ENCODE results near the gene CWF19L2.
"Not testable (repeated sequence)": the region's sequence is repeated elsewhere in the genome, so short reads cannot be mapped to it uniquely, and the experiment has no call there.

Gene CWF19L2

DNA sequence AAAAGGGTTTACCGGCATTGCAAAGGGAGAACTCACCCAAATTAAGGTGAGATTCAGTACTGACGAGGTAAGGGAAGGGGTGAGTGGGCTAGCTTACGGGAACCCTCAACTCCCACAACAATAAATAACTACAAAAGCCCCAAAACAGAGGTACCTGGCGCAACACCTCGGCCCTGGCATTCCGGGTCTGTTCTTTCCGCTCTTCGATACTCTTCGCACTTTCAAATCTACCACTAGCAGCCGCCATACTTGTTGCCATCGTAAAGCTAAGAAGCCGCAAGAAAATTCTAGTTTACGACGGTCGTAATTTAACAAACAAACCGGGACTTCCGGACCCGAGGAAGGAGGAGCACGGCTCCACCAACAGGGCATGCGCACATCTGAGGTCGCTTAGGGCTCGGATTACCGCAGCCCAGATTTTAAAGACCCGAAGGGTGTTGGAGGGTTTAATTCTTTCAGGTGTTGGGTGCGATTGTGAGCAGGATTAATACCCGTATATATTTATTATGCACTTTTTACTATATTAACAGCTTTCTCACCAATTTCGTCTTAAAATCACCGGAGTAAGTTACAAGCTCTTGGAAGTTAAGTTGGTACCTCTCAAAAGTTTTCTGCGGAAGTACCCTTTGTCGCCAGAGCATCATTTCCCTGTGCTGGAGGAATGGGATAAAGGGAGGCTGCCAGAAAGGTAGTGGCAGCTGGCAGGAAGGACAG is at the start of gene CWF19L2:
Gene CWF19L2 (minus strand): TSS at position 268 of the 714 bp plus-strand sequence. CDS start 9 bp downstream, at position 259.
- DNase-seq, result peak; percentile 95

DNA sequence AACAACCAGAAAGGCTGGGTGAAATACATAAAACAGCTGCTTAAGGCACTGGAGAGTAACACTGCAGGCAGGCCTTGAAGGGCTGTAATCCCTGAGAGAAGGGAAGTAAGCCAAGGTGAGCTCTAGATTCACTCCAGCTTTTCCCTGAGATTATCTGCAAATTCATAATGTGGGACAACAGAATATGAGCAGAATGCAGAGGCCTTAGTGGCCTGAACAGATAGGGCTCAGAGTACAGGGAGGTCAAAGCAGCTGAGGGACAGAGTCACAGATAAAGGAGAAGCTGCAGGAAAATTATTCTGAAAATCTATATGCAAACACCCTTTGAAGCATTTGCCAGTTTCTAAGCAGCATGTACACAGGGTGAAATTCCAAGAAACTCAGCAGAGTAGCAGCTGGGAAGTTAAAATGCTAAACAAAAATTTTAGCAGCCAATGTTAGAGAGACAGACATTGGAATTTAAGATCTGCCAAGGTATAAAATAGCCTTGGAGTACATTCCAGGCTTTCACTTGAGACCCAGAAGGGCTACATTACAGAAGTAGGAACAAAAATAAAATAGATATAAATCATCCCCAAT is 48.1 kb upstream of the CWF19L2 start:
- no peak for DNase-seq

DNA sequence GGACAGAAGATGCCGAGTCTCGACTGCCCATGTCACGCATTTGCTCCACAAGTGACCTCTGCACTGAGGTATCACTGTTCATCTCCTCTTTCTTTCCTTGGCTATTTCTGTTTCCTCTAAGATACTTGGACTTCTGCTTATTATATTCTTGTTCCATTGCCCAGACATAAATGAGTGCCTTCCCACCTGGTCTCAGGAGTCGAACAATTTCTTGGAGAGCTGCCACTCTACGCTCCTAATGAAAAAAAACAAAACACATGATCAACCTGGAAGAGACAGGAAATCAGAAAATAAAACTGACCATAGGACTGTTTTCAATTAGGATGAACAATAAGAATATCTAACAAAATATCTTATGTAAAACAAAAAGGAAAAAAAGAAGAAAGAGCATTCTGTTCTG is 47.4 kb upstream of the CWF19L2 start:
- no peak for DNase-seq

DNA sequence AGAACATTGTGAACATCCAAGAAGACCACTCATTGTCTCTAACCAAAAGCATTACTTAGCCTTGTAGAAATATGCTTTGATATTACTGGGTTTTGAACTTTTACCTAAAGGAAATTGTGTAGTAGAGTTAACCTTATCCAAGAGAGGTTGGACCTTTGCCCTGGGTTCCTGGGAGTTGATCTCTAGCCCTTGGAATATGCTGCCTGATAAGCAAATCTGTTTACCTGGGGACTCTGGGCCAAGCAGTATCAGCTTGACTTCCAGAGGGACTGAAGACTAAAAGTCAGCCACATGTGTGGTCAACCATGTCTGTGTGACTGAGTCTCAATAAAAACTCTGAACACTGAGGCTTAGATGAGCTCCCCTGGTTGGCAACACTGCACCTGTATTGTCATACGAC is 44.1 kb upstream of the CWF19L2 start:
- no peak for DNase-seq

DNA sequence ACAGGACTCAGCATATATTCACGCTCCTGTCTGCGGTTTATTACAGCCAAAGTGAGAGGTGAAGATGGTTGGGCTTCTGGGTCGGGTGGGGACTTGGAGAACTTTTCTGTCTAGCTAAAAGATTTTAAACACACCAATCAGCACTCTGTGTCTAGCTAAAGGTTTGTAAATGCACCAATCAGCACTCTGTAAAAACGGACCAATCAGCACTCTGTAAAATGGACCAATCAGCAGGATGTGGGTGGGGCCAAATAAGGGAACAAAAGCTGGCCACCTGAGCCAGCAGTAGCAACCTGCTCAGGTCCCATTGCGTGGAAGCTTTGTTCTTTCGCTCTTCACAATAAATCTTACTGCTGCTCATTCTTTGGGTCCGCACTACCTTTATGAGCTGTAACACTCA is 39.7 kb upstream of the CWF19L2 start:
- DNase-seq, result not testable (repeated sequence)

DNA sequence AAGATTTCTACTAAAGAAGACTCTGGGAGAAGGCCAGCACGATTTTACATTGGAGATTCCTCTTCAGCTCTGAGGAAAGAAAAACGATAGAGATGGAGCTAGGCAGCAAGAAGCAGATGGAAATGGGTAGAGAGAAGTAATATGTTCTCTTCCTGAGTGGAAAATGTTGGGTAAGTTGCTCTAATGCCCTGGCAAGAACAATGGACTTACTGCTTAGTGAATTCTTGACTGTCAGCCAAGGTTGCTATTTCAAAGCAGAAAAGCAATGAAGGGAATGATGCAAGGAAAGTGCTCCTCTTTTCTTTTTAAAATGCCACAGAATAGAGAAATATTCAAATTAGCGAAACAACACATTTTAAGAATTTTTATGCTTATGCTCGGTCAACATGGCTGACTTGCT is 38.4 kb upstream of the CWF19L2 start:
- no peak for DNase-seq

DNA sequence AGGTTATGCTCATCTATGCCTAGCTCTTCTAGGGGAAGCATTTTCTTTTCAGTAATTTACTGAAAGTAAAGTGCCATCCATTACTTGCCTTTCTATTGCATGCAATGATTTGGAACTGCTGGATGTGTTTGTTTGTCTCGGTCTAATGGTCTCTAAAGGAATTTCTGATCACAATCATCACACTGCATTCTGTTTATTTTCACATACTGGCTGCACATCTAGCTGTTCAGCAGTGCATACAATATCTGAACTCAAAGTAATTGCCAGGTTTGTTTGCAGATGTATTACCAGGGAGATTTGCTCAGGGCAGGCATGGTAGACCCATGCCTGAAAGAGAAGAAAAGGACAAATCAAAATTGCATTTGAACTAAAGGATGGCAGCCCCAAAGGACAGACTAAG is 36.4 kb upstream of the CWF19L2 start:
- no peak for DNase-seq

DNA sequence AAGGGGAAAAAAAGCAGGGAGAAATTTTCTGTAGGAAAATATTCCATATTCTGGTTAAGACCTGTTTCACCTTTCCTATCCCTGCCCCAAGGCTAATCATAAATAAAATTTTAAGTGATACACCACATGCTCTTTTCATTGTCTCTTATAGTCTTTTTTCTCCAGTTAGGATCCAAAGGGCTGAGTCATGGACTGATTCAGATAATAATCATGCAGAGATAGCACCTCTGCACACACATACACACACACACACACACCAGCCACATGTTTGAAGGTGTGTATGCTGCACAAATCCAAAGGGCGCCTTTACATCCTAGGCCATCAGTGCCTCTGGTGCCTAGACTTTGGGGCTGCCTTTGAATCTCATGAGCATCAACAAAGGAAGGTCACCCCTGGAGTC is 35.5 kb upstream of the CWF19L2 start:
- no peak for DNase-seq

DNA sequence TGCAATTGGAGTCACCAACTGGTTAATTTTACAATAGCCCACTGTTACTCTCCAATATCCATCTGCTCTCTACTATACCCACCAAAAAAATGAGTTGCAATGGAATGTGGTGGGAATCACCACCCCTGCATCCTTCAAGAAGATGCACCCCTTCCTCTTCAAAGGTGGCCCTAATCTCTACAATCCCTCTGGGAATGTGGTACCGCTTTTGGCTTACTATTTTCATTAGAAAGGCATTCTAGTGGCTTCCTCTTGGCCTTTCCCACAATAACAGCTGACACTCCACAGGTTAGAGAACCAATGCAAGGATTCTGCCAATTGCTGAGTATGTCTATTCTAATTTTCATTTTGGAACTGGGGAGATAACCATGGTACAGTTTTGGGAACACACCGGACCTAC is 33.2 kb upstream of the CWF19L2 start:
- DNase-seq, result no peak

DNA sequence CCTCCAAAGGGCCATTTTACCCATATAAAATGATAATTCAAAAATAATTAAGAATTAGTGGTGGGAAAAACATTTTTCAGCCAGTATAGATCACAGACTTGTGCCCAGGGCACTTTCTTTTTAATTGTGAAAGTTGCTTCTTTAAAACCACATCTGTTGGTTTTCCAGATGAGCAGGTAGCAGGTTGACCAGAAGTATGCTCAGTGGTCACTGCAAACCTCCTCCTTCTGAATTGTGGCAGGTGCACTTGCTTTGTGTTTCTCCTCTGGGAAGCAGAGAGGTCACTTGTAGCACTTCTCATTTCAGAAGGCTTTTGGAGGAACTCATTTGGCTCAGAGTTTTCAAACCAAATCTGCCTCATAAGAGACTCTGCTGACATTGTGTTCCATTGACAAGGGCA is 24.6 kb upstream of the CWF19L2 start:
- DNase-seq, result no peak

DNA sequence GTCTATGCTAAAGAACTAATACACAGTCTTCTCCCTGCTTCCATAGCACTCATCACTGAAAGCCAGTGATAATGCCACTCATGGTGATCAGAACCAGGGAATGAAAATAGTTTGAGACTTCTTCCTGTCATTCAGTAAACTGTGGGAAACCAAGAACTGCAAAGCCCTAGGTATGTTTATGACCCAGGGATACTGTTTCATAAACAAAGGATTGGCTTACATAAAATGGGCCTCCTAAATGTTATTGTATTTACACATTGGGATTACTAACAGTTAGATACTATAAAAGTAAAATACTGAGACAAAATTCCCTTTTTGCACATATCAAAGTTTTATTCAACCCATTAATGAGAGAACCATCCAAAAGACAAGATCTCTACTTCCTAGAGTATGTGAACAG is 21.3 kb upstream of the CWF19L2 start:
- no peak for DNase-seq

DNA sequence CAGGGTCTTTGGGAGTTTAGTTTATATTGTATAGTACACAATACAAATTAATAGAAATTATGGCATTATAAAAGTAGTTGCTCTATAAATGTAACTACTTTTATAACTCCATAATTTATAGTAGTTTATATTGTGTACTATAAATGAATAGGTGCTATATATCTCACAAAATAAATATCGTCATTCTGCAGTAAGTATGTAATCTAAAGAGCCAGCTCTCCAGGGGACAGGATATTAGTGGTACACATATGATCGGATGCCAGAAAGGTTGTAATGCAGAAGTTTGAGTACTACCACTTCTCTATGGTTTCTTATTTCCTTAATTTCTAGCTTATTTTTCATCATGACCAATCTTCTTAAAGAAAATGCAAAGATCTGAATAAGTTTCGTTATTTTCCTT is 20.2 kb upstream of the CWF19L2 start:
- DNase-seq, result no peak

DNA sequence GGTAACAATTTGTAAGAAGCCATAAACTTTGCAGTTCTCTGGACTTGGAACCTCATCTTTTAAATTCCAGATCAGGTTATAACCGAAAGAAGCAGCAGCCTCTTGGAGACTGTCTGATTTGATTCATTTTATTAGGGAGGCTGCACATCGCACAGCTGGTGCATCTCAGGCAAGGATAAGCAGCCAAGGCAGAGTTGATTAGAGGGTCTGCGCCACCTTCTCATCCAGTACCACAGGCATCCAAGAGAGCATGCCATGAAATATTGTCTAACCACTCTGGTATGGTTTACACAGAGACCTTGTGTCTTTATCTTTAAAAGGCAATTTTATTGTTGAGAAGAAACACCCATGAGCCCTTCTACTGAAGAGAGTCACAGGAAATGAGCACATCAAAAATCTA is 16.2 kb upstream of the CWF19L2 start:
- DNase-seq, result no peak

DNA sequence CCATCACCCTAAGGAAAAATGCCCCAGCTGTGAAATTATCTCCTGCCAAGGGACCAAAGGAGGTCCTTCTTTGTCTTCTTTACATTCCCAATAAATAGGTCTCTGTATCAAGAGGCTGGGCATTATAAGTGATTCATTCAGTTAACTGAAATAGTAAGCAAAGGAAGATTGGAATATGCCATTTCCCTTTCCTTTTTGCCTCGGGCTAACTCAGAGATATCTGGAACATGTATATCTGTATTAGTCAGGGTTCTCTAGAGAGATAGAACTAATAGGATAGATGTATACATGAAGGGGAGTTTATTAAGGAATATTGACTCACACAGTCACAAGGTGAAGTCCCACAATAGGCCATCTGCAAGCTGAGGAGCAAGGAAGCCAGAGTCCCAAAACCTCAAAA is 15.3 kb upstream of the CWF19L2 start:
- no peak for DNase-seq

DNA sequence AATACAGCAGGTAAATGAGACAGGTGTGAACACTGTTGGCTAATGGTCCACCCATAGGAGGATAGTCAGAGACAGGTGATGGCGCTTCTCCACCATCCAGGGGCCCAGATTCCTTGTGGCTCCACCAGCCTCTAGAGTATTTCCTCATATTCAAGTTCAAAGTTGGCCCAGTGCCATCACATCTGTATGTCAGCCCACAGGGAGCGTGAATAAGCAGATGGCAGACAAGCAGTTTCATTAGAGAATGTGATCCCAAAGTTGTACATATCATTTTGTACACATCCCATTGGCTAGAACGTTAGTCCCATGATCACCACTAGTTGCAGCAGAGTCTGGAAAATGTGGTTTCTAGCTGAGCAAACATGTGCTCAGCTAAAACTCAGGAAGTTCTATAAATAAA is 11.0 kb upstream of the CWF19L2 start:
- no peak for DNase-seq

DNA sequence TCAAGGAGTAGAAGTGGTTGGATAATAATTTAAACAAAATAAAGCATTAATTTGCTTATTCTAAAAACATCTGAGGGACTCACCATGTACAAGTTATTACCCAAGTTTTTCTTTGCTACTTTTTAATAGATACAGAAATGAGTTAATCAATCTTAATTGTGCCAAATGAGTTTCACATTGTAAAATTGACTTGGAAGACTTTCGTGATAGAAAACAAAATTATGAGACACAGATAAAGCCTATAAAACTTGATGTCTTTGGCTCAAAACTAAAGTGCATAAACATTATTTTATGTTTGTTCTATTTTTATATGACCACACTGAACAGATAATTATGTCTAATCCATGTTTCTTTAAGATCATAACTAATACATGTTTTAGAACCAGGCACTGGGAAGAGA is 10.1 kb upstream of the CWF19L2 start:
- DNase-seq, result no peak

DNA sequence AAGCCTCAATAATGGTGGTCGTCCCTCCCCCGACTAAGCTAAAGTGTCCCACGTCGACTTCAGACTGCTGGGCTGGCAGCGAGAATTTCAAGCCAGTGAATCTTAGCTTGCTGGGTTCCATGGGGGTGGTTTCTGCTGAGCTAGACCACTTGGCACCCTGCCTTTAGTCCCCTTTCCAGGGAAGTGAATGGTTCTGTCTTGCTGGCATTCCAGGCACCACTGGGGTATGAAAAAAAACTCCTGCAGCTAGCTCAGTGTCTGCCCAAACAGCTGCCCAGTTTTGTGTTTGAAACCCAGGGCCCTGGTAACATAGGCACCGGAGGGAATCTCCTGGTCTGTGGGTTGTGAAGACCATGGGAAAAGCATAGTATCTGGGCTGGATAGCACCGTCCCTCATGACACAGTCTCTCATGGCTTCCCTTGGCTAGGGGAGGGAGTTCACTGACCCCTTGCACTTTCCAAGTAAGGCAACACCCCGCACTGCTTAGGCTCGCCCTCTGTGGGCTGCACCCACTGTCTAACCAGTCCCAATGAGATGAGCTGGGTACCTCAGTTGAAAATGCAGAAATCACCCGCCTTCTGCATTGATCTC is 8.7 kb upstream of the CWF19L2 start:
- not testable (repeated sequence) for DNase-seq

DNA sequence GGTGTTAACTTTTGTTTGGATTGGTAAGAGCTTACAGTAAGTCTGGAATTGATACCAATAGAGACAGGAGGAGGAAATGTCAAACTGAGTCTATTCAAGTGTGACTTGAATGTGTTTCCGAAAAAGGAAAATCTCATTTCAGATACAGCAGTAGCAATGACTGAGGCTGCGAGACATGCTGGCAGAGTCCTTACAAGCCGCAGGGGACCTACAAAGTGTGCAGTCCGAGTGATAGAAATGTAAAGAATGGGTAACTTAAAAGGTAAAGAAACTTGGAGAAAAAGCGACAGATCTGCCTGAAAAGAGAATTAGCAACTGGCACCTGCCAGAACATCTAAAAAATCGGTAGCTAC is 444 bp downstream of the CWF19L2 start:
- peak; percentile 31 for DNase-seq

DNA sequence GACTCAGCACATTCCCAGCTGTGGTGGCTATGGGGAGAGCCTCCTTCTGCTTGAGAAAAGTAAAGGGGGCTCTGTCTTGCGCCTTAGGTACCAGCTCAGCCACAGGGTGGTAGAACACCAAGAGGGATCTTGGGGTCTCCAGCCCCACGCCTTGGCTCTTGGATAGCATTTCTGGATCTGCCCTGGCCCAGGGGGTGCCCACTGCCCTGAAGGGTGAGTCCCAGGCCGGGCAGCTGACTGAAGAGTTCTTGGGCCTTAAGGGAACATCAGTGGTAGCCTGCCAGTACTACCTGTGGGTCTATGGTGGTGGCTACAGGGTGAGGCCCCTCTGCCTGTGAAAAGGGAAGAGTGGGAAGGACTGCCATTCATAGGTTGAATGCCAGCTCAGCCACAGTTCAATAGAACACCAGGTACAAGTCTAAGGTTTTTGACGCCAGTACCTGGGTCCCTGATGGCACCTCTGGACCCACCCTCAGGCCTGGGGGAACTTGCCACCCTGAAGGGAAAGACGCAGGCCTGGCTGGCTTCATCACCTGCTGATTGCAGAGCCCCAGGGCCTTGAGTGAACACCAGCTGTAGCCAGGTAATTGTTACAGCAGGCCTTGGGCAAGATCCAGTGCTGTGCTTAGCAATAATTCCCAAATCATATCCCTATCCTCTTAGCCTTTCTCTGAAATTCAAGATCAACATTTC is 3.9 kb downstream of the CWF19L2 start:
- no peak for DNase-seq

DNA sequence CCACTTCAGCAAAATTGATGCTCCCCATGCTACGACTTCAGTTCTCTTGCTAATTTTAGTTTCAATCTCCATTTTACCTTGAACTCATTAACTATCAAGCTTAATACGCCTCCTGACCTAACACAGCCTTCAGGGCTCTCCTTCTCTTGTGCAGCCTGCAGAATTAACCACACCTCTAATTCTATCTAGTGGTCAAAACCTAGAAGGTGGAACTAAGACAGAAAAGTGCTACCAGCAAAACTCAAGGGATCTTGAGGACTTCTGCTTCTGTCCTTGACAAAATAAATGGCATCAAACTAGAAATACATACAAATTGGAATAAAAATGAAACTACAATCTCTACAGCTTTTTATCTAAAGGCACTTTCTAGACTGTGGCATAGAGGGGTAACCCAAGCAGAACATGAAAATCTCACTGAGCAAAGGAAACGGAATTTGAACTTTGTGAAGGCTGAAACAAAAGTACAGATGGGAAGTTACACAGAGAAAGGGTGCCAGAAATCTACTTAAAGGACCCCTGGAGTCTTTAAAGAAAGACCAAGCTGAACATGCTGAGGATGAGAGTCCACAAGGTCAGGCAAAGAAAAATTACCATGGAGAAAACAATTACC is 10.7 kb downstream of the CWF19L2 start:
- no peak for DNase-seq

DNA sequence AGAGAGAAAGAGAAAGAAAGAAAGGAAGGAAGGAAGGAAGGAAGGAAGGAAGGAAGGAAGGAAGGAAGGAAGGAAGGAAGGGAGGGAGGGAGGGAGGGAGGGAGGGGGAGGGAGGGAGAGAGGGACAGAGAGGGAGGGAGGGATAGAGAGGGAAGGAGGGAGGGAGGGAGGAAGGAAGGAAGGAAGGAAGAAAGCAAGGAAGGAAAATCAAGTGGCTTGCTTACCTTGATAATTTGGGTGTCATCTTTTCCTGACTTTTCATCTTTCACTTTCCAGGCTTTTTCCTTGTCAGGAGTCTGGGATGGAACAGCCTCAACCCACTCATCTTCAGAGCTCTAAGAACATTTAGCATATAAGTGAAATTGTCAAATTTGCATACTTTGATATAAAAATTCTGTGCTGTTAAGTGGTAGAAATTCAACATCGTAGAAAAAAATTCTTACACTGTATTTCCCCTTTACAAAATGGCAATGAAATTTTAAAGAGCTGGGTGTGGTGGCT is 14.9 kb downstream of the CWF19L2 start:
- no peak for DNase-seq

DNA sequence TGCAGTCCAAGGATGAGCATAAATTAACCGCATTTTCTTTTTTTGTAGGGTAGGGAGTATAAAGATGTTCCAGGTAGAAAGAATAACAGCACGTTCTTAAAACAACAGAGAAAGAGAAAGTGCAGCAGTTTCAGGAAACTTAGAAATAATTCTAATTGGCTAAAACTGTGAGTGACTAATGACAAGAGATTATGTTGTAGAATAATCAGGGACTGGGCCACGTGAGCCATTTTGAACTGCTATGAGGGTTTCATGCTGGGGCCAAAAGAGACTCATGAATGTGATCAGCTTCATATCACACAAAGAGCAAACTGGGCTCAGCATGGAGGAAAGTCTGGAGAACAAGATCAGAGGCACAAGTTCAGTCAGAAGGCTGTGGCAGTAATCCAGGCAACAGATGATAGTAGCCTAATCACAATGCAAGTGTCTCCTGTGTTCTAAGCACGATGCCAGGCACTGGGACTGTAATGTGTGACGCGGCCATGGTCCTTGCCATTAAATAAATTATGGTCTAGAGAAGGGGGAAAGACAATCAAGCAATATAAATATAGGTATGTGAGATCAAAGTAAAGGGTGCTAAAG is 17.9 kb downstream of the CWF19L2 start:
- DNase-seq, result no peak

DNA sequence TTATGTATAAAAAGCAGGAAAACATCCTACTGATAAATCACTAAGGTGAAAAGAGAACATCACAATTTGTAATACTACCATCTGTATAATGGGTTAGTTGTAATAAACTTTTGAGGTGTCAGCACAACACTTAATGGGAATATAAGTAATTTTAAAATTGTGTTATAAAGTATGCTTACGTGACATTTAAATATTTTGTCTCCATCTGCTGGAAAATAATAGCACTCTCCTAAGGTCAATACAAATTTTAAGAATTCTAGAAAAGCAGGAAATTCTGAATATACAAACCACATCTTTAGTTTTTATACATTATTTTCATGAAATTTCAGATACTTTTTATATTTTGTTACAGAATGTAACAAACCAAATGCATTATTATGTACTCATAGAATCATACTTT is 19.5 kb downstream of the CWF19L2 start:
- DNase-seq, result no peak

All from NCI-H510A treated with DMSO at 0.1 percent for 48 hours (cell line).